Fibroblast of pulmonary artery (primary cell): ENCODE results near the gene OR2T10.

ENCODE experiments used
- DNase-seq: peaks from one replicate; pipeline ENCODE4 v3.0.0-alpha.2; 2010; ENCODE audit warnings: low read depth
- H3K4me3 ChIP-seq: replicated peaks from 2 replicates; pipeline ENCODE4 v1.5.1; 2011; ENCODE audit warnings: low read depth, mild to moderate bottlenecking, control low read depth, low read length, moderate library complexity
- TF ChIP-seq, protein P1 (sequence below): IDR thresholded peaks from 2 replicates; pipeline ENCODE4 v1.5.1; 2011; ENCODE audit warnings: mild to moderate bottlenecking, control low read depth, low read length, inconsistent platforms; ENCODE audit errors: missing control alignments

Gene OR2T10

DNA sequence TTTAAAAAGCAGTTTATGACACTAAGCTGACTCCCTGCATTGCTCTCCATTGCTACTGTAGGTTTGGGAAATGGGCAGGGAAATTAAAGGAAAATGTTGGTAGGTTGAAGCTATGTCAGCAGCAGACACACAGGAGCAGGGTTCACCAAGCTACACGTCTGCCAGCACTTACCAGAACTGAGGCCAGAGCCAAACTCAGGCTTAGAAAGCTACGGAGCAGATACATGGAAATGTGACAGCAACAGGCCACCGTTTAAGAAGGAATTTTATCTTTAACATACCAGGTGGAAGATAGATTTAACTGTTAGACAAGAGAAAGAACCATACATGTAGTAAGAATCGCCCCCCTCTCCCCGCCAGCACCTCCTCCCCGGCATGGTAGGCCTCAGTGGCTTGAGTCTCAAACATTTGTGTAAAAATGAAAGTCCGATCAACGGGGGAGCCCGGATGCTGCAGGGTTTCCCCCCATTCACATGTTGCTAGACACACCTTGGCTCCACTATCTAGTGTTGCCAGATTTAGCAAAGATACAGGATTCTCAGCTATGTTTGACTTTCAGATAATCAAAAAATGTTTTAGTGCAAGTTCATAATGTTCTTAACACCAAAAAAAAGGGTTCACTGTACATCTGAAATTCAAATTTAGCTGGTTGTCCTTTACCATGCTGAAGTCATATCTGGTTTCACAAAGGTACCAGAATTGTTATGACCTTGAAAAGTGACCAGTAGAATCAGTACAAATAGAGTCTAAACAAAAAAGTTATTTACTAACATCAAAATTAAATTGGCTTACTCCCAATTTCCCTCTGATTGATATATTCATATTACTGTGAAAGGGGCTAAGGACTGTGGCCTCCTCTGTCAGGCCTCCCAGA, 30.7 kb upstream of the OR2T10 start:
- no peak for DNase-seq
- no peak overlapping the region for H3K4me3 ChIP-seq
- TF ChIP-seq, protein P1, sequence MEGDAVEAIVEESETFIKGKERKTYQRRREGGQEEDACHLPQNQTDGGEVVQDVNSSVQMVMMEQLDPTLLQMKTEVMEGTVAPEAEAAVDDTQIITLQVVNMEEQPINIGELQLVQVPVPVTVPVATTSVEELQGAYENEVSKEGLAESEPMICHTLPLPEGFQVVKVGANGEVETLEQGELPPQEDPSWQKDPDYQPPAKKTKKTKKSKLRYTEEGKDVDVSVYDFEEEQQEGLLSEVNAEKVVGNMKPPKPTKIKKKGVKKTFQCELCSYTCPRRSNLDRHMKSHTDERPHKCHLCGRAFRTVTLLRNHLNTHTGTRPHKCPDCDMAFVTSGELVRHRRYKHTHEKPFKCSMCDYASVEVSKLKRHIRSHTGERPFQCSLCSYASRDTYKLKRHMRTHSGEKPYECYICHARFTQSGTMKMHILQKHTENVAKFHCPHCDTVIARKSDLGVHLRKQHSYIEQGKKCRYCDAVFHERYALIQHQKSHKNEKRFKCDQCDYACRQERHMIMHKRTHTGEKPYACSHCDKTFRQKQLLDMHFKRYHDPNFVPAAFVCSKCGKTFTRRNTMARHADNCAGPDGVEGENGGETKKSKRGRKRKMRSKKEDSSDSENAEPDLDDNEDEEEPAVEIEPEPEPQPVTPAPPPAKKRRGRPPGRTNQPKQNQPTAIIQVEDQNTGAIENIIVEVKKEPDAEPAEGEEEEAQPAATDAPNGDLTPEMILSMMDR: no peak

- TF ChIP-seq, protein P1: no peak
- no peak overlapping the region for H3K4me3 ChIP-seq
- DNase-seq: no peak
Observed at GRCh38 chr1:248625971-248626370, 28.5 kb upstream of the OR2T10 start.

- no peak overlapping the region for H3K4me3 ChIP-seq
- no peak for DNase-seq
- TF ChIP-seq, protein P1: no peak
Observed at GRCh38 chr1:248625166-248625565, 27.7 kb upstream of the OR2T10 start.

DNA sequence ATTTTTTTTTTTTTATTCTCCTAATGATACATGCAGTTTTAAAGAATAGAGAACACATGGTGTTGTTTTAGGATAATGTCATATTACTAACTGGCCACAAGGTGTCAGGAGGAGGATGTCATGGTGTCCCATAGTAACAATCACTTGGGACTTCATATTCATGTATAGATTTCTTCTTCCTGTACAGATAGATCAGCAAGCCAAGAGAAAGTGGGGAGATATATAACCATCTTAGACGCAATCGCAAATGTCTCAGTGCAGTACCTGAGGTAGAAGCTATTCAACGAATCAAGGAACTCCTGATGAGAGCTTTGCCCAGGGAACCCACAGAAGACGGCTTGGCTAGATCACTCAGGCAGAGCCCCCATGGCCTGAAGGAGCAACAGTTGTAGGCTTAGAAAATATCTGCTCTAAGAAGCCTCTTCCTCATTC, 25.1 kb upstream of the OR2T10 start:
- DNase-seq: peak; percentile 56
- H3K4me3 ChIP-seq: no peak overlapping the region
- TF ChIP-seq, protein P1: peak; percentile 51

DNA sequence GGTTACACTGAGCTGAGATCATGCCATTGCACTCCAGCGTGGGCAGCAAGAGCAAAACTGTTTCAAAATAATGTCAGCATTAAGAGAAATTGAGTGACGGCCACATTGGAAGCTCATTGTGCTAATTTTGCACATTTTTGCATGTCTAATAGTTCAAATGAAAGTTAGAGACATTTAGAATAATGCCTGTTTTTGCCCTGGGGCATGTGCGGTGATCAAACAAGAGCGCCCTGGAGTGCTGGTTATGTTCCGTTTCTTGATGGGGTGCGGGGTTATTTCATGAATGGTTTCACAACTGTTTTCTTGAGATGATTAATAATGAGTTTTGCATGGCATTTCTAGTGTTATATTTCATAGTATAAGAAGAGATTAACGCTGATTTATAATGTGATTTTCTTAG, 24.3 kb upstream of the OR2T10 start:
- no peak for DNase-seq
- TF ChIP-seq, protein P1: no peak
- no peak overlapping the region for H3K4me3 ChIP-seq

- DNase-seq: peak; percentile 56
- H3K4me3 ChIP-seq: no peak overlapping the region
- TF ChIP-seq, protein P1: peak; percentile 64
Observed at GRCh38 chr1:248618878-248619277, 21.4 kb upstream of the OR2T10 start.

DNA sequence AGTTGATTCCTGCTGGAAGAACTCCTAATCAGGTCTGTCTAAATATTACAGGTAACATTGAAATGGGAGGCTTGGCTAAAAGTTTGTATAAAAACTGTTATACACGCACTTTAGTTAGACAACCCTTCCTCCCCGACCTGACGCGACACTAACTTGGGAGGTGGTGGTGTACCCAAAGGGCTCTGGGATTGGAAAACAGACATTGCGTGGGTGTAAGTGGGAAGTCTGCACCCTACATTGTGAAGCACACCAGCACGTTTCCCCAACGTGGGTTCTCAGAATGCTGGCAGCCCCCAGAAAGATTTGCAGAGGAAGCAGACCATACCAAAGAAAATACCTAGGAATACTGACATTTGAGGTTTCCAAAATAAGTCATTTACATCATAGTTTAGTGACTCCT, 20.6 kb upstream of the OR2T10 start:
- TF ChIP-seq, protein P1: no peak
- H3K4me3 ChIP-seq: no peak overlapping the region
- no peak for DNase-seq
